Body of pancreas (tissue), 4 donors: ENCODE measurements around the gene HOXA10. TPM values are rescaled to one million over a fixed set of nuclear protein-coding genes. Genes with fewer than 3 reads are reported as not detected.
A peak's percentile ranks its signal among the peaks of the same experiment; 100 is the strongest.

Source experiments
- ATAC-seq: fragments of 150-250 bp; one replicate; pipeline ENCODE4 v1.9.1; 2016
- DNase-seq, 4 donors: peaks; one replicate each; pipeline ENCODE4 v3.0.0-alpha.2; 2019
- H3K27ac ChIP-seq, 4 donors: fragments of 200-600 bp; sonication (generic); 1 replicate in 3 of 4; 2 replicates in 1 of 4; pipeline versions ENCODE4 v1.5.1 to v1.6.1; 2016 to 2019; ENCODE audit warnings: mild to moderate bottlenecking in 1 of 4, mixed read lengths in 1 of 4, moderate library complexity in 1 of 4
- H3K27me3 ChIP-seq, 2 donors: fragments of 200-600 bp; sonication (generic); one replicate each; pipeline ENCODE4 v1.6.0; 2016; ENCODE audit warnings: mild to moderate bottlenecking in 1 of 2
- H3K36me3 ChIP-seq, 2 donors: fragments of 200-600 bp; sonication (generic); replicated peaks in 1 of 2; 2 replicates each; pipeline ENCODE4 v1.5.1; 2016; ENCODE audit warnings: low read depth in 2 of 2; ENCODE audit not compliant: insufficient read depth in 1 of 2
- H3K4me1 ChIP-seq: fragments of 200-600 bp; sonication (generic); one replicate; pipeline ENCODE4 v1.6.0; 2016
- H3K4me3 ChIP-seq, 2 donors: fragments of 200-600 bp; sonication (generic); 1 replicate in 1 of 2; 2 replicates in 1 of 2; pipeline ENCODE4 v1.5.1; 2016 to 2019
- H3K9me3 ChIP-seq, 3 donors: fragments of 200-600 bp; sonication (generic); 1 replicate in 2 of 3; 2 replicates in 1 of 3; pipeline ENCODE4 v1.5.1; 2016
- CTCF ChIP-seq, 7 experiments: fragments of 450-650 bp in 4 of 7; fragments of 200-600 bp in 3 of 7; sonication (generic) in 3 of 7; IDR thresholded peaks; one replicate each; pipeline ENCODE4 v1.5.1; 2016 to 2019; ENCODE audit warnings: antibody characterized with exemption in 7 of 7
- POLR2A ChIP-seq, 3 donors: fragments of 450-650 bp; IDR thresholded peaks; one replicate each; pipeline ENCODE4 v1.6.1; 2016; ENCODE audit warnings: antibody characterized with exemption in 3 of 3, mild to moderate bottlenecking in 2 of 3
- WGBS, 2 donors: methylation state at CpG; one replicate each; pipeline ENCODE4 v1.1.5; 2017; 5-methylcytosine and 5-hydroxymethylcytosine counted together
- intact Hi-C: fragments of 100-400 bp; cut with DNase I; formaldehyde crosslinking; loops from one replicate; pipeline ENCODE4 v1.15.1; 2023
- total RNA-seq, 2 donors: library from RNA; depleted of rRNA; stranded (reverse); fragments of >200 nt; gene quantifications; one replicate each; pipeline ENCODE4 v1.1.0, GENCODE V29; 2016

The HOXA10 gene
- total RNA-seq, 2 donors from 2014 or later, result 0.52 TPM; not detected in 1

GRCh38 chr7:27147199-27148030 is 26.7 kb downstream of the HOXA10 start, which contains the start of gene HOXA6:
TSS of gene HOXA6 (minus strand) at chr7:27147774. CDS start at chr7:27147749, 25 bp downstream.
- H3K27me3 ChIP-seq, result peaks cover 0 to 79% of the 10 kb centered on the region in 2 donors
- ATAC-seq, result no peak
- H3K9me3 ChIP-seq, result no peaks in the 10 kb centered on the region
- TF ChIP-seq CTCF (IDR thresholded peaks at IDR 0.05), result no peak
- no peak for TF ChIP-seq POLR2A (IDR thresholded peaks at IDR 0.05)
- 9 to 11% methylated on average over 45 to 59 of the region's 63 CpGs for whole genome bisulfite sequencing, 2 donors
- peaks cover 45% of the 10 kb centered on the region for H3K4me1 ChIP-seq
- peak; percentile 49 to 71 (median 58) for DNase-seq
- no peak within 1 kb of the TSS for H3K27ac ChIP-seq
- H3K4me3 ChIP-seq, result no peak within 1 kb of the TSS
- intact Hi-C loops, result no loop called here
- H3K36me3 ChIP-seq, result no peaks in the 10 kb centered on the region

- H3K27me3 ChIP-seq, result peaks cover 0 to 79% of the 10 kb centered on the region in 2 donors
- 37 to 44% methylated on average over 5 of the region's 5 CpGs for WGBS, 2 donors
- no peak overlapping the region for H3K4me3 ChIP-seq
- H3K36me3 ChIP-seq, result no peaks in the 10 kb centered on the region
- TF ChIP-seq POLR2A (IDR thresholded peaks at IDR 0.05) (no peak), CTCF (IDR thresholded peaks at IDR 0.05) (no peak)
- intact Hi-C loops, result no loop called here
- peaks cover 46% of the 10 kb centered on the region for H3K4me1 ChIP-seq
- H3K9me3 ChIP-seq, result no peaks in the 10 kb centered on the region
- no peak for DNase-seq
- ATAC-seq, result no peak
- no peak overlapping the region for H3K27ac ChIP-seq
Observed at GRCh38 chr7:27146491-27147198, 27.5 kb downstream of the HOXA10 start.

- intact Hi-C loops, result no loop called here
- Histone ChIP-seq H3K9me3 (no peaks in the 10 kb centered on the region), H3K27ac (no peak overlapping the region), H3K4me3 (no peak overlapping the region), H3K4me1 (peaks cover 41% of the 10 kb centered on the region), H3K27me3 (peaks cover 0 to 78% of the 10 kb centered on the region in 2 donors), H3K36me3 (no peaks in the 10 kb centered on the region)
- WGBS, 2 donors, result 29 to 31% methylated on average over 9 to 11 of the region's 11 CpGs
- no peak for TF ChIP-seq POLR2A (IDR thresholded peaks at IDR 0.05)
- TF ChIP-seq CTCF (IDR thresholded peaks at IDR 0.05), result no peak
- ATAC-seq (no peak), DNase-seq (no peak)
Observed at GRCh38 chr7:27145914-27146412, 28.2 kb downstream of the HOXA10 start.

GRCh38 chr7:27145165-27145913 is 28.8 kb downstream of the HOXA10 start:
- DNase-seq, result no peak
- ATAC-seq, result no peak
- H3K27me3 ChIP-seq, result peaks cover 0 to 82% of the 10 kb centered on the region in 2 donors
- no peak for TF ChIP-seq CTCF (IDR thresholded peaks at IDR 0.05)
- no peak for TF ChIP-seq POLR2A (IDR thresholded peaks at IDR 0.05)
- no peaks in the 10 kb centered on the region for H3K9me3 ChIP-seq
- 19 to 20% methylated on average over 42 to 47 of the region's 47 CpGs for WGBS, 2 donors
- peaks cover 37% of the 10 kb centered on the region for H3K4me1 ChIP-seq
- H3K4me3 ChIP-seq, result no peak overlapping the region
- H3K36me3 ChIP-seq, result no peaks in the 10 kb centered on the region
- H3K27ac ChIP-seq, result no peak overlapping the region
- intact Hi-C loops, result no loop called here
